Endothelial cell (in vitro differentiated cells): ENCODE results near the gene TMX4. TPM values are rescaled to one million over a fixed set of nuclear protein-coding genes. Genes with fewer than 3 reads are reported as not detected.
A peak's percentile ranks its signal among the peaks of the same experiment; 100 is the strongest.

Source experiments
- DNase-seq: peaks from one replicate; pipeline ENCODE4 v3.0.0; 2021; ENCODE audit warnings: low spot score
- H3K27ac Mint-ChIP-seq: one replicate; pipeline ENCODE4 v1.8.0; 2021; ENCODE audit warnings: mixed read lengths, inconsistent platforms; ENCODE audit not compliant: unreplicated experiment
- H3K27me3 Mint-ChIP-seq: one replicate; pipeline ENCODE4 v1.8.0; 2021; ENCODE audit warnings: mild to moderate bottlenecking, moderate library complexity, mixed read lengths, inconsistent platforms; ENCODE audit not compliant: unreplicated experiment
- H3K36me3 Mint-ChIP-seq: one replicate; pipeline ENCODE4 v1.8.0; 2021; ENCODE audit warnings: mild to moderate bottlenecking, low read depth, mixed read lengths, inconsistent platforms; ENCODE audit not compliant: unreplicated experiment
- H3K4me1 Mint-ChIP-seq: one replicate; pipeline ENCODE4 v1.8.0; 2021; ENCODE audit warnings: mild to moderate bottlenecking, mixed read lengths, inconsistent platforms; ENCODE audit not compliant: unreplicated experiment
- H3K4me3 Mint-ChIP-seq: one replicate; pipeline ENCODE4 v1.8.0; 2021; ENCODE audit warnings: mild to moderate bottlenecking, mixed read lengths, inconsistent platforms; ENCODE audit not compliant: unreplicated experiment
- H3K9me3 Mint-ChIP-seq: one replicate; pipeline ENCODE4 v1.8.0; 2021; ENCODE audit warnings: mixed read lengths, inconsistent platforms; ENCODE audit not compliant: unreplicated experiment
- total RNA-seq: library from RNA; stranded (reverse); fragmentation: NEBNext Ultra II Directional; extraction: Animal tissue kit (Norgen Biotek cat#: 25700); gene quantifications from one replicate; pipeline ENCODE4 v1.2.1, GENCODE V29; 2021; ENCODE audit not compliant: unreplicated experiment
- TF ChIP-seq, protein P1 (sequence below): fragments of 200-600 bp; sonication (generic); IDR thresholded peaks from one replicate; pipeline ENCODE4 v1.5.0; 2021; ENCODE audit warnings: antibody characterized with exemption; ENCODE audit not compliant: unreplicated experiment

Gene TMX4
- total RNA-seq, 1 donor from 2014 or later: 19.1 TPM

DNA sequence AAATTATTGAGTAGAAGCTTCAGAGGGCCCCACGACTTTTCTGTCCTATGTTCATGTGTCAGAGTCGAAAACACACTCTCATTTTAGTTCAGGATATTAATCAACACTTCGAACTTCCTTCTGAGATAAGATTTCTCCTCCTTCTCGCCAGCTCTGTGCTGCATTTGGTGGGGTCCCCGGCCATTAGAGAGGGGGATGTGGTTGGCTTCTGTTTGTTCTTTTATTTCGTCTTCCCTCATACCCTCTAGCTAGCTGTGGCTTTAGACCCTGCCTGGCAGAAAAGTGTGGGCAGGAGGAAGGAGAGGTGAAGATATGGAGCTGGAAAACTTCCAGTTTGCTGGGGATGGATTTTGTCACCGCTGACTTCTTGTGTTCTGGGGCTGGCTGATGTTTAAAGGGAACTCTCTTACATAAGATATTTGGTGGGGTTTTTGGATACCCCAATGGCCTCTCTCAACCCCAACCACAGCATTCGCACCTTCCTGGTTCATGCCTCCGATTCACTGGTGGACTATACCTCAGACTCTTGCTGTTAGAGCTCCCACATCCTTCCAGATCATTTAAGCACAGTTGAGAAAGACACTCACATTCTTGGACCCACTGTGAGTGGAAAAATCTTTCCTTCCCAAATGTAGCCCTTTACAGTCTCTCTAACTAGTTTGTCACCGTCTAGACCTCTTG, 30.7 kb upstream of the TMX4 start:
- no peaks in the 10 kb centered on the region for H3K36me3 Mint-ChIP-seq
- no peaks in the 10 kb centered on the region for H3K9me3 Mint-ChIP-seq
- DNase-seq: no peak
- no peaks in the 10 kb centered on the region for H3K4me1 Mint-ChIP-seq
- no peak overlapping the region for H3K27ac Mint-ChIP-seq
- TF ChIP-seq, protein P1, sequence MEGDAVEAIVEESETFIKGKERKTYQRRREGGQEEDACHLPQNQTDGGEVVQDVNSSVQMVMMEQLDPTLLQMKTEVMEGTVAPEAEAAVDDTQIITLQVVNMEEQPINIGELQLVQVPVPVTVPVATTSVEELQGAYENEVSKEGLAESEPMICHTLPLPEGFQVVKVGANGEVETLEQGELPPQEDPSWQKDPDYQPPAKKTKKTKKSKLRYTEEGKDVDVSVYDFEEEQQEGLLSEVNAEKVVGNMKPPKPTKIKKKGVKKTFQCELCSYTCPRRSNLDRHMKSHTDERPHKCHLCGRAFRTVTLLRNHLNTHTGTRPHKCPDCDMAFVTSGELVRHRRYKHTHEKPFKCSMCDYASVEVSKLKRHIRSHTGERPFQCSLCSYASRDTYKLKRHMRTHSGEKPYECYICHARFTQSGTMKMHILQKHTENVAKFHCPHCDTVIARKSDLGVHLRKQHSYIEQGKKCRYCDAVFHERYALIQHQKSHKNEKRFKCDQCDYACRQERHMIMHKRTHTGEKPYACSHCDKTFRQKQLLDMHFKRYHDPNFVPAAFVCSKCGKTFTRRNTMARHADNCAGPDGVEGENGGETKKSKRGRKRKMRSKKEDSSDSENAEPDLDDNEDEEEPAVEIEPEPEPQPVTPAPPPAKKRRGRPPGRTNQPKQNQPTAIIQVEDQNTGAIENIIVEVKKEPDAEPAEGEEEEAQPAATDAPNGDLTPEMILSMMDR: no peak
- no peak overlapping the region for H3K4me3 Mint-ChIP-seq
- H3K27me3 Mint-ChIP-seq: no peaks in the 10 kb centered on the region

DNA sequence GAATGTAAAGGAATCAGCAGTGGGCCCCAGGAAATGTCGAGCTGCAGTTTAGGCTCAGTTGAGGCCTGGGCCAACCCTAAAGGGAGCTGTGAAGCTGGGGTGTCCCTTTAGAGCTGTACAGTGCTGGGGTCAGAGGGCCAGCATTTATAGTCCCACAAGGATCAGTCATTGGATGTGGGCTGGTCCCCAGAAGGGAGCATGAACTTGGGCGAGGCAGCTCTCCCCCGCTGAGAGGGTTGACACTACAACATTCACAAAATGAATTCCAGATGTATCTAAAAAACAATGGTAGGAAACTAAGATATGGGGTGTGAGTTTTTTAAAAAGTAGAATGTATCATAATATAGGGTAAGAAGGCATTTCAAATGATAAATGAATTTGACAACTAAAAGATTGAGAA, 29.7 kb upstream of the TMX4 start:
- H3K27ac Mint-ChIP-seq: no peak overlapping the region
- H3K36me3 Mint-ChIP-seq: no peaks in the 10 kb centered on the region
- H3K27me3 Mint-ChIP-seq: no peaks in the 10 kb centered on the region
- TF ChIP-seq, protein P1: no peak
- H3K9me3 Mint-ChIP-seq: no peaks in the 10 kb centered on the region
- no peak overlapping the region for H3K4me3 Mint-ChIP-seq
- DNase-seq: no peak
- H3K4me1 Mint-ChIP-seq: no peaks in the 10 kb centered on the region

DNA sequence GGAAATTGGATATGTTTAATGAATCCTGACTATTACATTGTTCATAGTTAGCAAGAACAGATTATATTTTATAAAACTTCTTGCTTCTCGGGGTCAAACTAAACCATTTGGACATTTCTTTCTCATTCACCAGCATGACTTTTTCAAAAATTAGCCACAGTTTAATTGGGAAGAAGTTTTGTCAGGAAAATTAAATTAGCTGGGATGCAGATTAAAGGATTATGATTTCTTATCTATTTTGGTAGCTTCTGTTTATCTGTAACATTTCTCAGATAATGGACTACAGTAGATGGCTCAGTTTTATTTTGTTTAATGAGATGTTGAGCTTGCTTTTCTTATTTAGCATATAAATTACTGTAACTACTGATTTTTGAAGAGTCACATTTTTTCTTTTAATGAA, 26.4 kb upstream of the TMX4 start:
- Mint-ChIP-seq H3K4me1 (no peaks in the 10 kb centered on the region), H3K27me3 (no peaks in the 10 kb centered on the region), H3K27ac (no peak overlapping the region), H3K4me3 (no peak overlapping the region), H3K36me3 (no peaks in the 10 kb centered on the region), H3K9me3 (no peaks in the 10 kb centered on the region)
- DNase-seq: no peak
- TF ChIP-seq, protein P1: no peak

DNA sequence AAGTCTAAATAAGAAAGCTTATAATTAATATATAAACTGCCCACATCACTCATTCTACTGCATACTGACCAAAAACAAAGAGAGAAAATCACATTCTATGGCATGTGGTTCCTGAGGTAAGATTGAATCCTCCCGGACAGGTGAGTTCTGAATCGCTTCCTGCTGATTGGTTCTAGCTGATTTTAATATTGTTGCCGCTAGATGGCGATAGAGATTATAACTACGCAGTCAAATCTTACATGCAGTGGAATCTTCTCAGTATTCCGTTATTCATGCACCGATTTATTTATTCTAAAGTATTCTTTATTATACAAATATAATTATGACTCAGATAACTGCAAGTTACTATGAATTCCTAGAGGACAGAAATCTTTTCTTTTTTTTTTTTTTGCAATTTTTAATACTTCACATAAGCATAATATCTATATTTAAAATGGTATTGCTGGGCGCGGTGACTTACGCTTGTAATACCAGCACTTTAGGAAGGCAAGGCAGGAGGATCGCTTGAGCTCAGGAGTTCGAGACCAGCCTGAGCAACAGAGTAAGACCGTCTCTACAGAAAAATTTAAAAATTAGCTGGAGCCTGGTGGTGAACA, 24.2 kb upstream of the TMX4 start:
- H3K36me3 Mint-ChIP-seq: no peaks in the 10 kb centered on the region
- no peak overlapping the region for H3K27ac Mint-ChIP-seq
- no peaks in the 10 kb centered on the region for H3K9me3 Mint-ChIP-seq
- TF ChIP-seq, protein P1: peak; percentile 85
- no peaks in the 10 kb centered on the region for H3K4me1 Mint-ChIP-seq
- DNase-seq: peak; percentile 43
- H3K4me3 Mint-ChIP-seq: no peak overlapping the region
- H3K27me3 Mint-ChIP-seq: no peaks in the 10 kb centered on the region

DNA sequence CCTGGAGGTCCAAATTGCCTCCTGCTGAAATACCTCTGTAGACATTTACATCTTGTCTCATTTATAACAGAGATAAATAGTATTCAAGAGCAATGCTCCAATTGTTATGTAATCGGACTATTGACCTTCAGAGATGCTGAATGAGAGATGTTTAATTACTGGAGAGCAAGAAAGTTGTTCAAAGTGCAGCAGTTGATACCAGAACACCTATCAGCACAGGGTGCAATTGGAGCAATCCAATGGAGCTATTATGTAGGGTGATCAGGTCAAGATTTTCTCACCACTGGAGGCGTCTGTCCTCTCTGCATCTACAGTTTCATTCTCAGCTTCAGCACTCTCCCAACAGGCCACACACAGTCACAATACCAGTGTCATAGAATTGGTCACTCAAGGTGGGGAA, 19.5 kb upstream of the TMX4 start:
- no peak for DNase-seq
- H3K27ac Mint-ChIP-seq: no peak overlapping the region
- TF ChIP-seq, protein P1: no peak

More for the DNA sequence above, 19.5 kb upstream of the TMX4 start:
- Mint-ChIP-seq H3K4me3 (no peak overlapping the region), H3K9me3 (no peaks in the 10 kb centered on the region), H3K4me1 (no peaks in the 10 kb centered on the region), H3K27me3 (no peaks in the 10 kb centered on the region), H3K36me3 (no peaks in the 10 kb centered on the region)
